Naive thymus-derived CD4-positive, alpha-beta T cell (primary cell): ENCODE results near the gene HERC6. TPM values are rescaled to one million over a fixed set of nuclear protein-coding genes. Genes with fewer than 3 reads are reported as not detected.
A peak's percentile ranks its signal among the peaks of the same experiment; 100 is the strongest.

Experiments used
- ATAC-seq: fragments of 150-1000 bp; cut with Tn5 transposase; 2 replicates; pipeline ENCODE4 v1.10.0; 2021; ENCODE audit warnings: mild to moderate bottlenecking, moderate library complexity
- CTCF ChIA-PET: fragments of 350-600 bp; sonication (Branson Sonifier 250); formaldehyde crosslinking; loops from one replicate; lab custom pipeline; 2021; ENCODE audit warnings: antibody characterized with exemption; lab: Charles Lee
- POLR2A ChIA-PET: fragments of 350-600 bp; sonication (Branson Sonifier 250); formaldehyde crosslinking; loops from one replicate; lab custom pipeline; 2021; ENCODE audit warnings: antibody characterized with exemption, inconsistent platforms; lab: Charles Lee
- DNase-seq, 9 donors: peaks; one replicate each; pipeline versions ENCODE4 v3.0.0 to v3.0.0-alpha.2; 2020 to 2022; ENCODE audit warnings: mixed read lengths in 1 of 9
- H3K27ac ChIP-seq: one replicate; pipeline ENCODE4 v1.7.0; 2013; ENCODE audit warnings: mild to moderate bottlenecking, low read depth, low read length, moderate library complexity
- H3K27me3 ChIP-seq, 2 donors: one replicate each; pipeline ENCODE4 v1.7.0; 2013; ENCODE audit warnings: low read length in 2 of 2, mild to moderate bottlenecking in 2 of 2, moderate library complexity in 2 of 2; ENCODE audit not compliant: control insufficient read depth in 2 of 2, insufficient read depth in 2 of 2
- H3K36me3 ChIP-seq, 3 experiments: 1 replicate in 2 of 3; 2 replicates in 1 of 3; pipeline ENCODE4 v1.7.0; 2013; ENCODE audit warnings: low read length in 3 of 3, mild to moderate bottlenecking in 3 of 3, moderate library complexity in 1 of 3; ENCODE audit not compliant: insufficient read depth in 3 of 3, control insufficient read depth in 2 of 3
- H3K4me1 ChIP-seq, 2 donors: one replicate each; pipeline ENCODE4 v1.7.0; 2013; ENCODE audit warnings: low read length in 2 of 2, mild to moderate bottlenecking in 2 of 2, moderate library complexity in 1 of 2; ENCODE audit not compliant: control insufficient read depth in 2 of 2, insufficient read depth in 2 of 2
- H3K4me3 ChIP-seq: 2 replicates; pipeline ENCODE4 v1.7.0; 2013; ENCODE audit warnings: mild to moderate bottlenecking, low read length
- H3K9me3 ChIP-seq, 3 experiments: 1 replicate in 2 of 3; 2 replicates in 1 of 3; pipeline ENCODE4 v1.7.0; 2013; ENCODE audit warnings: low read length in 3 of 3; ENCODE audit not compliant: control insufficient read depth in 2 of 3
- H3K27ac Mint-ChIP-seq, 9 donors: one replicate each; pipeline ENCODE4 v1.8.0; 2020 to 2022; ENCODE audit warnings: mixed read lengths in 9 of 9, mild to moderate bottlenecking in 8 of 9, moderate library complexity in 5 of 9, inconsistent platforms in 2 of 9
- H3K27me3 Mint-ChIP-seq, 5 donors: one replicate each; pipeline ENCODE4 v1.8.0; 2021 to 2022; ENCODE audit warnings: mixed read lengths in 5 of 5, mild to moderate bottlenecking in 1 of 5
- H3K36me3 Mint-ChIP-seq, 5 donors: one replicate each; pipeline ENCODE4 v1.8.0; 2020 to 2022; ENCODE audit warnings: mixed read lengths in 5 of 5, mild to moderate bottlenecking in 3 of 5, inconsistent platforms in 1 of 5
- H3K4me1 Mint-ChIP-seq, 7 donors: one replicate each; pipeline ENCODE4 v1.8.0; 2020 to 2022; ENCODE audit warnings: mixed read lengths in 7 of 7, mild to moderate bottlenecking in 3 of 7, inconsistent platforms in 1 of 7
- H3K4me3 Mint-ChIP-seq, 10 donors: one replicate each; pipeline ENCODE4 v1.8.0; 2020 to 2022; ENCODE audit warnings: mild to moderate bottlenecking in 10 of 10, mixed read lengths in 10 of 10, moderate library complexity in 6 of 10, inconsistent platforms in 2 of 10
- H3K9me3 Mint-ChIP-seq, 11 donors: one replicate each; pipeline ENCODE4 v1.8.0; 2020 to 2022; ENCODE audit warnings: mixed read lengths in 11 of 11, mild to moderate bottlenecking in 4 of 11, inconsistent platforms in 1 of 11, moderate library complexity in 1 of 11
- intact Hi-C, 2 donors: fragments of 100-400 bp; cut with micrococcal nuclease; formaldehyde crosslinking; loops; one replicate each; pipeline ENCODE4 v1.15.1; 2023
- polyA plus RNA-seq, 2 donors: library from polyadenylated mRNA; unstranded; fragments of 300-500 nt; fragmentation: Illumina TruSeq; gene quantifications; one replicate each; pipeline ENCODE4 v1.2.3, GENCODE V29; 2021
- total RNA-seq, 6 experiments: library from RNA in 5 of 6; stranded (reverse) in 5 of 6; gene quantifications; 1 replicate in 5 of 6; 2 replicates in 1 of 6; pipeline ENCODE4 v1.2.3 and lab custom pipeline; 2021 to 2026

HERC6 gene
- total and polyA plus RNA-seq, 7 experiments from 2014 or later = 12.6 to 43.5 (median 20.0) TPM

GRCh38 chr4:88458104-88458740 is 79.6 kb downstream of the HERC6 start:
- Mint-ChIP-seq H3K9me3 (peaks cover 0 to 4% (median 0%) of the 10 kb centered on the region in 11 donors), H3K4me3 (peak overlapping the region; percentile 87 to 100 (median 98)), H3K4me1 (peaks cover 10 to 58% (median 44%) of the 10 kb centered on the region in 7 donors), H3K36me3 (peaks cover 0 to 31% (median 0%) of the 10 kb centered on the region in 5 donors), H3K27me3 (no peaks in the 10 kb centered on the region), H3K27ac (peak overlapping the region in 8 of 9 donors; percentile 82 to 100 (median 94))
- ChIA-PET POLR2A (interaction anchor here (0.6 to 4.2 kb wide), 4 partner anchors 10 to 186 kb away, joined by 3 to 54 read pairs (median 12); partner anchors contain the start of genes HERC6 and PPM1K), CTCF (no interaction called here)
- peak overlapping the region; percentile 100 for H3K4me3 ChIP-seq
- no peaks in the 10 kb centered on the region for H3K27me3 ChIP-seq
- DNase-seq (no peak), ATAC-seq (no peak)
- intact Hi-C loops = loop anchor here (5.0 to 10.0 kb wide), 4 partner anchors 834 to 1521 kb away; partner anchors contain the start of gene AFF1 (in 1 of the 2)
- no peaks in the 10 kb centered on the region for H3K9me3 ChIP-seq
- no peak overlapping the region for H3K27ac ChIP-seq
- H3K36me3 ChIP-seq = no peaks in the 10 kb centered on the region
- peaks cover 5 to 6% of the 10 kb centered on the region in 2 donors for H3K4me1 ChIP-seq

GRCh38 chr4:88465653-88466192 is 87.1 kb downstream of the HERC6 start:
- no peak for ATAC-seq
- no peak for DNase-seq
- ChIA-PET CTCF (no interaction called here), POLR2A (interaction anchor here (0.9 kb wide), 1 partner anchor 9 kb away, joined by 3 read pairs; the partner anchor contains the start of gene HERC5)
- Histone ChIP-seq H3K36me3 (peaks cover 5 to 27% (median 7%) of the 10 kb centered on the region in 3 experiments), H3K4me1 (no peaks in the 10 kb centered on the region), H3K27ac (no peak overlapping the region), H3K9me3 (no peaks in the 10 kb centered on the region), H3K4me3 (no peak overlapping the region), H3K27me3 (no peaks in the 10 kb centered on the region)
- Mint-ChIP-seq H3K27ac (peak overlapping the region in 2 of 9 donors; percentile 0 to 79), H3K4me1 (peaks cover 0 to 43% (median 13%) of the 10 kb centered on the region in 7 donors), H3K4me3 (peak overlapping the region in 1 of 10 donors; percentile 10), H3K36me3 (peaks cover 18 to 60% (median 42%) of the 10 kb centered on the region in 5 donors), H3K9me3 (peaks cover 0 to 2% (median 0%) of the 10 kb centered on the region in 11 donors), H3K27me3 (no peaks in the 10 kb centered on the region)
- intact Hi-C loops = loop anchor here in 1 of 2 donors (5.0 kb wide), 1 partner anchor 37 kb away; no protein-coding TSS in a partner anchor

GRCh38 chr4:88467392-88467791 is 88.7 kb downstream of the HERC6 start:
- Mint-ChIP-seq H3K4me3 (no peak overlapping the region), H3K36me3 (peaks cover 18 to 61% (median 51%) of the 10 kb centered on the region in 5 donors), H3K9me3 (peaks cover 0 to 2% (median 0%) of the 10 kb centered on the region in 11 donors), H3K27ac (peak overlapping the region in 1 of 9 donors; percentile 23), H3K27me3 (no peaks in the 10 kb centered on the region), H3K4me1 (peaks cover 0 to 30% (median 1%) of the 10 kb centered on the region in 7 donors)
- no peak overlapping the region for H3K4me3 ChIP-seq
- intact Hi-C loops = loop anchor here in 1 of 2 donors (5.0 kb wide), 1 partner anchor 35 kb away; no protein-coding TSS in a partner anchor
- no peak for DNase-seq
- no peak overlapping the region for H3K27ac ChIP-seq
- POLR2A ChIA-PET = no interaction called here
- CTCF ChIA-PET = interaction anchor here (1.1 kb wide), 1 partner anchor 181 kb away, joined by 3 read pairs; no protein-coding TSS in a partner anchor
- ATAC-seq = no peak
- no peaks in the 10 kb centered on the region for H3K27me3 ChIP-seq
- no peaks in the 10 kb centered on the region for H3K9me3 ChIP-seq
- no peaks in the 10 kb centered on the region for H3K4me1 ChIP-seq
- peaks cover 5 to 31% (median 7%) of the 10 kb centered on the region in 3 experiments for H3K36me3 ChIP-seq

- CTCF ChIA-PET = no interaction called here
These were observed 98.7 kb downstream of the HERC6 start for GRCh38 chr4:88477229-88477860.

GRCh38 chr4:88478247-88478646 is 99.6 kb downstream of the HERC6 start:
- H3K9me3 Mint-ChIP-seq = peaks cover 0 to 1% (median 0%) of the 10 kb centered on the region in 11 donors
- no peaks in the 10 kb centered on the region for H3K27me3 Mint-ChIP-seq
- intact Hi-C loops = no loop called here
- H3K36me3 Mint-ChIP-seq = peaks cover 13 to 41% (median 34%) of the 10 kb centered on the region in 5 donors
- no peak for ATAC-seq
- Histone ChIP-seq H3K9me3 (no peaks in the 10 kb centered on the region), H3K4me1 (no peaks in the 10 kb centered on the region), H3K4me3 (no peak overlapping the region), H3K27me3 (no peaks in the 10 kb centered on the region), H3K36me3 (peaks cover 0 to 5% (median 0%) of the 10 kb centered on the region in 3 experiments), H3K27ac (no peak overlapping the region)
- CTCF ChIA-PET = no interaction called here
- H3K27ac Mint-ChIP-seq = no peak overlapping the region
- peak overlapping the region in 1 of 10 donors; percentile 12 for H3K4me3 Mint-ChIP-seq
- no peak for DNase-seq
- POLR2A ChIA-PET = interaction anchor here (0.7 kb wide), 1 partner anchor 67 kb away, joined by 3 read pairs; no protein-coding TSS in a partner anchor
- H3K4me1 Mint-ChIP-seq = peaks cover 0 to 17% (median 0%) of the 10 kb centered on the region in 7 donors

More at GRCh38 chr4:88477229-88477860, 98.7 kb downstream of the HERC6 start:
- Mint-ChIP-seq H3K27me3 (no peaks in the 10 kb centered on the region), H3K36me3 (peaks cover 16 to 48% (median 37%) of the 10 kb centered on the region in 5 donors), H3K27ac (no peak overlapping the region), H3K4me1 (peaks cover 0 to 17% (median 0%) of the 10 kb centered on the region in 7 donors), H3K4me3 (no peak overlapping the region), H3K9me3 (peaks cover 0 to 1% (median 0%) of the 10 kb centered on the region in 11 donors)
- H3K27me3 ChIP-seq = no peaks in the 10 kb centered on the region
- no peak overlapping the region for H3K27ac ChIP-seq
- no peak for ATAC-seq
- H3K36me3 ChIP-seq = peaks cover 0 to 5% (median 0%) of the 10 kb centered on the region in 3 experiments
- DNase-seq = no peak
- H3K4me1 ChIP-seq = no peaks in the 10 kb centered on the region
- intact Hi-C loops = no loop called here
- H3K9me3 ChIP-seq = no peaks in the 10 kb centered on the region
- no peak overlapping the region for H3K4me3 ChIP-seq
- POLR2A ChIA-PET = interaction anchor here (0.7 kb wide), 1 partner anchor 66 kb away, joined by 3 read pairs; no protein-coding TSS in a partner anchor

GRCh38 chr4:88481537-88481936 is 102.9 kb downstream of the HERC6 start:
- Mint-ChIP-seq H3K27ac (no peak overlapping the region), H3K4me1 (peaks cover 0 to 12% (median 0%) of the 10 kb centered on the region in 7 donors), H3K4me3 (no peak overlapping the region), H3K36me3 (peaks cover 4 to 30% (median 23%) of the 10 kb centered on the region in 5 donors), H3K27me3 (no peaks in the 10 kb centered on the region), H3K9me3 (peaks cover 0 to 1% (median 0%) of the 10 kb centered on the region in 11 donors)
- no peaks in the 10 kb centered on the region for H3K27me3 ChIP-seq
- no peak for DNase-seq
- H3K4me1 ChIP-seq = no peaks in the 10 kb centered on the region
- H3K27ac ChIP-seq = no peak overlapping the region
- intact Hi-C loops = no loop called here
- ChIA-PET CTCF (no interaction called here), POLR2A (interaction anchor here (0.7 kb wide), 1 partner anchor 103 kb away, joined by 3 read pairs; the partner anchor contains the start of gene HERC6)
- no peak for ATAC-seq
- H3K36me3 ChIP-seq = no peaks in the 10 kb centered on the region
- H3K4me3 ChIP-seq = no peak overlapping the region
- H3K9me3 ChIP-seq = no peaks in the 10 kb centered on the region
